Left lobe of liver (tissue), 1 donor: ENCODE data around the gene PPP1R14B. TPM values are rescaled to one million over a fixed set of nuclear protein-coding genes. Genes with fewer than 3 reads are reported as not detected.

Experiments used
- total RNA-seq: library from RNA; stranded (reverse); gene quantifications from one replicate; pipeline ENCODE4 v1.2.1, GENCODE V29; 2021
- donor health status: DM: no; HTN: yes; CAD: no.

Gene PPP1R14B
- total RNA-seq, 1 donor from 2014 or later, result 50.1 TPM

Other genes starting within 250 kb of the PPP1R14B start
- gene FLRT1, start 211.0 kb downstream of the PPP1R14B start, total RNA-seq, result not detected
- 35.2 TPM for gene MACROD1, start 80.8 kb downstream of the PPP1R14B start, total RNA-seq
- gene STIP1, start 60.8 kb downstream of the PPP1R14B start, total RNA-seq, result 33.9 TPM
- gene FERMT3, start 40.2 kb downstream of the PPP1R14B start, total RNA-seq, result 9.7 TPM
- gene TRPT1, start 20.8 kb downstream of the PPP1R14B start, total RNA-seq, result 22.2 TPM
- 52.5 TPM for gene NUDT22, start 20.7 kb downstream of the PPP1R14B start, total RNA-seq
- 28.2 TPM for gene DNAJC4, start 16.4 kb downstream of the PPP1R14B start, total RNA-seq
- 20.8 TPM for gene VEGFB, start 12.4 kb downstream of the PPP1R14B start, total RNA-seq
- 82.6 TPM for gene FKBP2, start 5.8 kb downstream of the PPP1R14B start, total RNA-seq
- 6.8 TPM for gene PLCB3, start 4.6 kb upstream of the PPP1R14B start, total RNA-seq
- 36.0 TPM for gene BAD, start 37.7 kb upstream of the PPP1R14B start, total RNA-seq
- gene GPR137, start 38.9 kb upstream of the PPP1R14B start, total RNA-seq, result 26.8 TPM
- gene KCNK4, start 44.4 kb upstream of the PPP1R14B start, total RNA-seq, result not detected
- not detected for gene CATSPERZ, start 53.4 kb upstream of the PPP1R14B start, total RNA-seq
- 53.6 TPM for gene ESRRA, start 58.6 kb upstream of the PPP1R14B start, total RNA-seq
- gene TRMT112, start 70.6 kb upstream of the PPP1R14B start, total RNA-seq, result 59.1 TPM
- 96.4 TPM for gene PRDX5, start 71.2 kb upstream of the PPP1R14B start, total RNA-seq
- 4.0 TPM for gene CCDC88B, start 93.3 kb upstream of the PPP1R14B start, total RNA-seq
- 9.8 TPM for gene RPS6KA4, start 112.2 kb upstream of the PPP1R14B start, total RNA-seq